K562 (cell line): ENCODE results near the gene MBNL2. TPM values are rescaled to one million over a fixed set of nuclear protein-coding genes. Genes with fewer than 3 reads are reported as not detected.

Source experiments
- CEBPG ChIP-seq, 3 experiments: fragments of 200-800 bp in 1 of 3; sonication (Bioruptor generic) in 1 of 3; sonication (generic) in 1 of 3; formaldehyde crosslinking in 1 of 3; IDR thresholded peaks in 2 of 3; conservative IDR thresholded peaks in 1 of 3; 2 replicates each; pipeline versions ENCODE4 v1.6.1 to v1.8.0; 2016 to 2022; ENCODE audit warnings: missing compliant biosample characterization in 2 of 3, missing genetic modification characterization in 2 of 3, mild to moderate bottlenecking in 1 of 3, missing genetic modification reagents in 1 of 3
- FOXK2 ChIP-seq, 2 experiments: fragments of 450-650 bp; IDR thresholded peaks in 1 of 2; conservative IDR thresholded peaks in 1 of 2; 2 replicates each; pipeline ENCODE4 v1.6.1; 2016; ENCODE audit warnings: low read depth in 2 of 2, mild to moderate bottlenecking in 1 of 2
- HEY1 ChIP-seq: fragments of 250-450 bp; sonication (Bioruptor Pico); IDR thresholded peaks from 2 replicates; pipeline ENCODE4 v1.5.0; 2020; ENCODE audit warnings: mild to moderate bottlenecking, moderate library complexity, borderline replicate concordance
- PHTF2 ChIP-seq: fragments of 250-450 bp; sonication (Bioruptor Pico); IDR thresholded peaks from 2 replicates; pipeline ENCODE4 v1.5.0; 2021; ENCODE audit warnings: mild to moderate bottlenecking
- RB1 ChIP-seq: fragments of 450-650 bp; IDR thresholded peaks from 2 replicates; pipeline ENCODE4 v1.6.1; 2017; ENCODE audit warnings: low read depth, mild to moderate bottlenecking
- RNF2 ChIP-seq: sonication (generic); IDR thresholded peaks from 2 replicates; pipeline ENCODE4 v1.6.1; 2016
- ZBTB1 ChIP-seq: sonication (generic); formaldehyde crosslinking; IDR thresholded peaks from 2 replicates; pipeline ENCODE4 v1.8.1; 2023; ENCODE audit warnings: missing genetic modification reagents, low read depth, mild to moderate bottlenecking, borderline replicate concordance
- ZFPM2 ChIP-seq: fragments of 250-450 bp; sonication (Bioruptor Pico); IDR thresholded peaks from 2 replicates; pipeline ENCODE4 v1.5.1; 2022; ENCODE audit warnings: mild to moderate bottlenecking
- ZNF253 ChIP-seq: fragments of 250-450 bp; sonication (Bioruptor Pico); conservative IDR thresholded peaks from 2 replicates; pipeline ENCODE4 v1.6.1; 2021; ENCODE audit warnings: mild to moderate bottlenecking
- polyA plus RNA-seq, 8 experiments: library from polyadenylated mRNA; depleted of rRNA in 4 of 8; stranded (reverse) in 5 of 8; unstranded in 3 of 8; fragments of >200 nt; fragmentation: Nextera tagmentation in 2 of 8; fragmentation: Illumina TruSeq in 1 of 8; extraction: Ambion mirVana in 2 of 8; extraction: Trizol in 1 of 8; gene quantifications; 2 replicates each; pipeline versions ENCODE4 v1.2.1 to v1.2.3, GENCODE V29; 2011 to 2014; ENCODE audit warnings: inconsistent platforms in 1 of 8, missing spikeins in 1 of 8
- total RNA-seq, 7 experiments: library from RNA; depleted of rRNA in 6 of 7; stranded (reverse); fragments of >200 nt in 6 of 7; fragmentation: Illumina TruSeq in 2 of 7; extraction: Trizol in 2 of 7; gene quantifications; 2 replicates each; pipeline versions ENCODE4 v1.2.1 to v1.2.3, GENCODE V29; 2011 to 2021; ENCODE audit warnings: low replicate concordance in 1 of 7
- TF ChIP-seq, protein P1 (sequence below), 2 experiments: fragments of 450-650 bp; IDR thresholded peaks; 2 replicates each; pipeline ENCODE4 v1.6.1; 2016; ENCODE audit warnings: mild to moderate bottlenecking in 2 of 2, borderline replicate concordance in 1 of 2, low read depth in 1 of 2, moderate library complexity in 1 of 2
- TF ChIP-seq, protein P2 (sequence below): fragments of 250-450 bp; sonication (Bioruptor Pico); IDR thresholded peaks from 2 replicates; pipeline ENCODE4 v1.5.0; 2021; ENCODE audit warnings: mild to moderate bottlenecking, borderline replicate concordance
- TF ChIP-seq, protein P3 (sequence below): fragments of 450-650 bp; IDR thresholded peaks from 2 replicates; pipeline ENCODE4 v1.6.1; 2016; ENCODE audit warnings: borderline replicate concordance
- TF ChIP-seq, protein P4 (sequence below): sonication (generic); formaldehyde crosslinking; IDR thresholded peaks from 2 replicates; pipeline ENCODE4 v1.8.0; 2022; ENCODE audit warnings: mild to moderate bottlenecking, missing genetic modification reagents

MBNL2 gene
- total and polyA plus RNA-seq, 9 of the 15 experiments (the other 6 are each of a cell fraction or from before 2014, with no cell fraction given), result 7.0 to 24.8 (median 13.8) TPM

DNA sequence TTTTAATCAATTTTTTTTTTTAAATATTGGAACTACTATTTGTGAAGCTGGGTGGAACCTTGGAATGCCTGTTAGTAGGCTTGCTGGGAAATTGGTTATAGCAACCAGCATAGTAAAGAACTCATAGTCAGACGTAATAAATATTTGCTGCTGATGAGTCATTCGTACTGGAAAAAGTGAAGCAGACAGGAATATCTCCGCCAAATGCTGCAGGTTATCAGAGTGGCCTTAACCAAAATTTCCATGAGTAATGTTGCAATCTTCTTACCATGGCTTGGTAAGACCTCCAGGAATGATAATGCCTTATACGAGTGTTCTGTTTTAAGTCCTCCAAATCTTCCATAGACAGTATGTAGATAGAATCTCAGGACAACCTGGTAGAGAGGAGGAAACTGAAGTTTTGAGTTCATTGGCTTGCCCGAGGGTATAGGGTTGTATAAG lies 34.2 kb downstream of the MBNL2 start (continued):
- TF ChIP-seq, protein P1, sequence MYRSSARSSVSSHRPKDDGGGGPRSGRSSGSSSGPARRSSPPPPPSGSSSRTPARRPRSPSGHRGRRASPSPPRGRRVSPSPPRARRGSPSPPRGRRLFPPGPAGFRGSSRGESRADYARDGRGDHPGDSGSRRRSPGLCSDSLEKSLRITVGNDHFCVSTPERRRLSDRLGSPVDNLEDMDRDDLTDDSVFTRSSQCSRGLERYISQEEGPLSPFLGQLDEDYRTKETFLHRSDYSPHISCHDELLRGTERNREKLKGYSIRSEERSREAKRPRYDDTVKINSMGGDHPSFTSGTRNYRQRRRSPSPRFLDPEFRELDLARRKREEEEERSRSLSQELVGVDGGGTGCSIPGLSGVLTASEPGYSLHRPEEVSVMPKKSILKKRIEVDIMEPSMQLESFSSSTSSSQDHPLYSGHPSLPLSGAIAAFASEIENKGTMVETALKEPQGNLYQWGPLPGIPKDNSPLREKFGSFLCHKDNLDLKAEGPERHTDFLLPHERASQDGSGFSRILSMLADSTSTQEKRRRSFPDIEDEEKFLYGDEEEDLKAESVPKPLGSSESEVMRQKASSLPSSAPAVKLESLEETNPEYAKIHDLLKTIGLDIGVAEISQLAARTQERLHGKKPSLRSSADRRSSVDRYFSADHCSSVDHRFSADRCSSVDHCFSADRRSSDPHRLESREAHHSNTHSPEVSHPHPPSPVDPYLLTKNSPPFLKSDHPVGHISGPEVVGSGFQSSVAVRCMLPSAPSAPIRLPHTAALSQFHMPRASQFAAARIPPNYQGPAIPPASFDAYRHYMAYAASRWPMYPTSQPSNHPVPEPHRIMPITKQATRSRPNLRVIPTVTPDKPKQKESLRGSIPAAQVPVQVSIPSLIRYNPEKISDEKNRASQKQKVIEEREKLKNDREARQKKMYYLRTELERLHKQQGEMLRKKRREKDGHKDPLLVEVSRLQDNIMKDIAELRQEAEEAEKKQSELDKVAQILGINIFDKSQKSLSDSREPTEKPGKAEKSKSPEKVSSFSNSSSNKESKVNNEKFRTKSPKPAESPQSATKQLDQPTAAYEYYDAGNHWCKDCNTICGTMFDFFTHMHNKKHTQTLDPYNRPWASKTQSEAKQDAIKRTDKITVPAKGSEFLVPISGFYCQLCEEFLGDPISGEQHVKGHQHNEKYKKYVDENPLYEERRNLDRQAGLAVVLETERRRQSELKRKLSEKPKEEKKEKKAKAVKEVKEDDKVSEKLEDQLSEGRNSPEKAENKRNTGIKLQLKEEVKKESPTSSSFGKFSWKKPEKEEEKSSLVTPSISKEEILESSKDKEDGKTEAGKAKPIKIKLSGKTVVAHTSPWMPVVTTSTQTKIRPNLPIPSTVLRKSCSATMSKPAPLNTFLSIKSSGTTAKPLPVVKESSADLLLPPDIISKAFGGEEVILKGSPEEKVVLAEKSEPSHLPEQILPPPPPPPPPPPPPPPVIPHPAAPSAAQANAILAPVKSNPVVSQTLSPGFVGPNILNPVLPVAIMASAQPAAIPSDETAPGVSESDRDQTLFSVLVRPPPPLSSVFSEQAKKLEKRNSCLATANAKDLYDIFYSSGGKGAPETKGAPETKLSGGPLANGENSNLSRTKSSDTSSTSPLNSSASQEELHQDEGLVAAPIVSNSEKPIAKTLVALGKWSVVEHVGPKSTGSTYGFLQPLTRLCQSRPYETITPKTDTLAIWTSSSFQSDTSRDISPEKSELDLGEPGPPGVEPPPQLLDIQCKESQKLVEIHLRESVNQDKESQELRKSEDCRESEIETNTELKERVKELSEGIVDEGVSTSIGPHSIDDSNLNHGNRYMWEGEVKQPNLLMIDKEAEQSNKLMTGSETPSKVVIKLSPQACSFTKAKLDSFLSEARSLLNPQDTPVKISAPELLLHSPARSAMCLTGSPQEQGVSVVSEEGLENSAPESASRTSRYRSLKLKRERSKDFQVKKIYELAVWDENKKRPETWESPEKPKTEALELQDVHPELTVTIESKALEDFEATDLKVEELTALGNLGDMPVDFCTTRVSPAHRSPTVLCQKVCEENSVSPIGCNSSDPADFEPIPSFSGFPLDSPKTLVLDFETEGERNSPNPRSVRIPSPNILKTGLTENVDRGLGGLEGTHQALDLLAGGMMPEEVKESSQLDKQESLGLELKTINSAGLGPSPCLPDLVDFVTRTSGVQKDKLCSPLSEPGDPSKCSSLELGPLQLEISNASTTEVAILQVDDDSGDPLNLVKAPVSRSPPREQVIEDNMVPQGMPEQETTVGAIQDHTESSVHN (IDR thresholded peaks at IDR 0.05; ENCODE audit: borderline replicate concordance in 1 of 2, low read depth in 1 of 2), result peak in 1 of 2 experiments; percentile 75; a peak in 2 of 4 replicates
- TF ChIP-seq PHTF2 (CRISPR knock-in tag) (no peak), FOXK2 (conservative IDR thresholded peaks at IDR 0.05 in 1 of 2, IDR thresholded peaks at IDR 0.05 in 1 of 2; ENCODE audit: low read depth in 2 of 2) (no peak), ZNF253 (CRISPR knock-in tag) (no peak), CEBPG (CRISPR knock-in tag; IDR thresholded peaks at IDR 0.05) (peak; percentile 61; the same call in 1 of the 2 replicates), CEBPG (tag; conservative IDR thresholded peaks at IDR 0.05 in 1 of 2, IDR thresholded peaks at IDR 0.05 in 1 of 2) (peak; percentile 63 to 71), HEY1 (CRISPR knock-in tag) (no peak), RNF2 (no peak), RB1 (no peak), ZFPM2 (CRISPR knock-in tag) (no peak), ZBTB1 (CRISPR knock-in tag) (no peak)
- TF ChIP-seq, protein P2, sequence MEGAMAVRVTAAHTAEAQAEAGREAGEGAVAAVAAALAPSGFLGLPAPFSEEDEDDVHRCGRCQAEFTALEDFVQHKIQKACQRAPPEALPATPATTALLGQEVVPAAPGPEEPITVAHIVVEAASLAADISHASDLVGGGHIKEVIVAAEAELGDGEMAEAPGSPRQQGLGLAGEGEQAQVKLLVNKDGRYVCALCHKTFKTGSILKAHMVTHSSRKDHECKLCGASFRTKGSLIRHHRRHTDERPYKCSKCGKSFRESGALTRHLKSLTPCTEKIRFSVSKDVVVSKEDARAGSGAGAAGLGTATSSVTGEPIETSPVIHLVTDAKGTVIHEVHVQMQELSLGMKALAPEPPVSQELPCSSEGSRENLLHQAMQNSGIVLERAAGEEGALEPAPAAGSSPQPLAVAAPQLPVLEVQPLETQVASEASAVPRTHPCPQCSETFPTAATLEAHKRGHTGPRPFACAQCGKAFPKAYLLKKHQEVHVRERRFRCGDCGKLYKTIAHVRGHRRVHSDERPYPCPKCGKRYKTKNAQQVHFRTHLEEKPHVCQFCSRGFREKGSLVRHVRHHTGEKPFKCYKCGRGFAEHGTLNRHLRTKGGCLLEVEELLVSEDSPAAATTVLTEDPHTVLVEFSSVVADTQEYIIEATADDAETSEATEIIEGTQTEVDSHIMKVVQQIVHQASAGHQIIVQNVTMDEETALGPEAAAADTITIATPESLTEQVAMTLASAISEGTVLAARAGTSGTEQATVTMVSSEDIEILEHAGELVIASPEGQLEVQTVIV, result no peak
- TF ChIP-seq, protein P3, sequence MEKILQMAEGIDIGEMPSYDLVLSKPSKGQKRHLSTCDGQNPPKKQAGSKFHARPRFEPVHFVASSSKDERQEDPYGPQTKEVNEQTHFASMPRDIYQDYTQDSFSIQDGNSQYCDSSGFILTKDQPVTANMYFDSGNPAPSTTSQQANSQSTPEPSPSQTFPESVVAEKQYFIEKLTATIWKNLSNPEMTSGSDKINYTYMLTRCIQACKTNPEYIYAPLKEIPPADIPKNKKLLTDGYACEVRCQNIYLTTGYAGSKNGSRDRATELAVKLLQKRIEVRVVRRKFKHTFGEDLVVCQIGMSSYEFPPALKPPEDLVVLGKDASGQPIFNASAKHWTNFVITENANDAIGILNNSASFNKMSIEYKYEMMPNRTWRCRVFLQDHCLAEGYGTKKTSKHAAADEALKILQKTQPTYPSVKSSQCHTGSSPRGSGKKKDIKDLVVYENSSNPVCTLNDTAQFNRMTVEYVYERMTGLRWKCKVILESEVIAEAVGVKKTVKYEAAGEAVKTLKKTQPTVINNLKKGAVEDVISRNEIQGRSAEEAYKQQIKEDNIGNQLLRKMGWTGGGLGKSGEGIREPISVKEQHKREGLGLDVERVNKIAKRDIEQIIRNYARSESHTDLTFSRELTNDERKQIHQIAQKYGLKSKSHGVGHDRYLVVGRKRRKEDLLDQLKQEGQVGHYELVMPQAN, result no peak
- TF ChIP-seq, protein P4, sequence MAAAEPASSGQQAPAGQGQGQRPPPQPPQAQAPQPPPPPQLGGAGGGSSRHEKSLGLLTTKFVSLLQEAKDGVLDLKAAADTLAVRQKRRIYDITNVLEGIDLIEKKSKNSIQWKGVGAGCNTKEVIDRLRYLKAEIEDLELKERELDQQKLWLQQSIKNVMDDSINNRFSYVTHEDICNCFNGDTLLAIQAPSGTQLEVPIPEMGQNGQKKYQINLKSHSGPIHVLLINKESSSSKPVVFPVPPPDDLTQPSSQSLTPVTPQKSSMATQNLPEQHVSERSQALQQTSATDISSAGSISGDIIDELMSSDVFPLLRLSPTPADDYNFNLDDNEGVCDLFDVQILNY (CRISPR knock-in tag), result no peak
